ENCODE results near the gene INPP4B.
"Not testable (repeated sequence)": the region's sequence is repeated elsewhere in the genome, so short reads cannot be mapped to it uniquely, and the experiment has no call there.

INPP4B gene

DNA sequence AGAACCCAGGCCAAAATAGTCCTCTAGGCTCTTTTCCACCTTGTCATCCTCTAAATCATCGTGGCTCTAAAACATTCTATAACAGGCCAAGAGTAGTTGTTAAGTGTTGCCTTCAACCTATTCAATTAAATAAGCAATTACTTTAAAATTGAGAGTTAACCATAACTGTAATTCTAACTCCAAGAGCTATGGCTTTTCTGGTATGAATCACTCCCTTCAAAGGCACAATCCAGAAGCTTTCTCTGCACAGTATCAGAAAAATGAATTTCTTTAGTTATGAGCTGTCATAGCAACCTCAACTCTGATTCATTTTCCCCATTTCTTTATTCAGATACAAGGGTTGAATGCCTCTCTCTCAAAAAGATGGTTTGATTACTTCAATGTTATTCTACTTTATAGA is 21.7 kb downstream of the INPP4B start:
- no peak for DNase-seq (ENCODE audit: low spot score)

GRCh38 chr4:142823796-142824195 is 22.3 kb downstream of the INPP4B start:
- no peak for DNase-seq (ENCODE audit: low spot score)

DNA sequence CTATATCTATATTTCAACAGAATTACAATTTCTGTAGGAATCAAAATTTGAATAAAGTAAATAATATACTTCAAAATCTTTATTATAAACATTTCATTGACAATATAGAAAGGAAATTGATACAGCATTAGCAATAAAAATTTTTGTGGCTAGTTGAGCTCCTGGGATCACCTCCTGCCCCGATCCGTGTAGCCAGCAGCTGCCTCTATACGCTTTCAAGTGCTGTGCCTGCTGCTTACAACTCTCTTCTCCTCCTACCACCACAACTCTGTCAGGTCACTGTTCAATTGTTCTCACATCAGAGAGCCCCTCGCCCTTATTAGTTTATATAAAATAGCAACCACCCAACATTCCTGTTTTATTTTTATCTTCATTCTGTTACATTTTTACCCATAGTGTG is 27.6 kb downstream of the INPP4B start:
- no peak for DNase-seq (ENCODE audit: low spot score)

DNA sequence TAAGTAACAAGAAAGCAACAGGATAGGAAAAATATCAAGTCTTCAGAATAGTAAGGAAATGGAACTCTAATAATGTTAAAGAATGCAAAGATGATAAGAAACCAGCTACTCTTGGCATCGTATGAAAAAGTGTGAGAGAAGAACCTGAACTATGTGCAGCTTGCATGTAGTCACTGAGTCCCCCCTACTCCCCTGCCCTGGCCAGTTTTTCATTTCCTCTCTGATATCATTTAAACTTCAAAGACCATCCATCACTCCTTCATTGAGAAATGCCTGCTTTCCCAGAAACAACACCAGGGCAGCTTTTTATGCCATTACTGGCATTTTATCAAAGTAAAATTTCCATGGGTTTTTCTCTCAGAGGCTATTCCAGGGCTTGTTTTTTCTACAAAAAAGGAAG is 28.1 kb downstream of the INPP4B start:
- DNase-seq (ENCODE audit: low spot score): no peak

- no peak for DNase-seq (ENCODE audit: low spot score)
These were observed 28.7 kb downstream of the INPP4B start for GRCh38 chr4:142817442-142817841.

- no peak for DNase-seq (ENCODE audit: low spot score)
These were observed 30.3 kb downstream of the INPP4B start for GRCh38 chr4:142815834-142816233.

GRCh38 chr4:142813388-142813787 is 32.7 kb downstream of the INPP4B start:
- no peak for DNase-seq (ENCODE audit: low spot score)

- DNase-seq (ENCODE audit: low spot score): no peak
These were observed 34.0 kb downstream of the INPP4B start for GRCh38 chr4:142812091-142812490.

- DNase-seq (ENCODE audit: low spot score): no peak
These were observed 35.1 kb downstream of the INPP4B start for GRCh38 chr4:142811034-142811433.

DNA sequence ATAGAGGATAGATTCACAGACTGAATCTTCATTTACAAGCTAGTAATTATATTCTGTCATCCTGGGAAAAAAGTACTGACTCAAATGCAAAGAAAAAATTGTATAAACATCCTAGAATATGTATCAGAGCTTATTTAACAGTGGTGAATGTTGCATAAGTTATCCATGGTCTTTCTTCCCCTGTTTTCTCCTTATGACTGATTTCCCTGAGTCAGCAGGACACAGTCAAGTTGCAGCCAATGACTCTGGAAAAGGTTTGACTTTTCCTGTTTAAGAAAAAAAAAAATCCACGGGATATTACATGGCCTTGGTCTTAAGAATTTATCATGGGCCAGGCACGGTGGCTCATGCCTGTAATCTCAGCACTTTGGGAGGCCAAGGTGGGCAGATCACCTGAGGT is 36.5 kb downstream of the INPP4B start:
- no peak for DNase-seq (ENCODE audit: low spot score)

DNA sequence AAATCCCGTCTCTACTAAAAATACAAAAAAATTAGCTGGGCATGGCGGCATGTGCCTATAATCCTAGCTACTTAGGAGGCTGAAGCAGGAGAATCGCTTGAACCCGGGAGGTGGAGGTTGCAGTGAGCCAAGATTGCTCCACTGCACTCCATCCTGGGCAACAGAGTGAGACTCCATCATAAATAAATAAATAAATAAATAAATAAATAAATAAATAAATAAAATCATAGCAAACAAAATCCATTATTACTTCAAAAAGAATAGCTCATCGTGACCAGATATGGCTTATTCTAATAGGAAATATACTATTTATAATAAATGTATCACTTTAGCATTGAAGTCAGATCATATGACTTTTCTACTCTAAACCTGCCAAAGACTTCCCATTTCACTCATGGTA is 42.2 kb downstream of the INPP4B start:
- DNase-seq (ENCODE audit: low spot score): not testable (repeated sequence)

DNA sequence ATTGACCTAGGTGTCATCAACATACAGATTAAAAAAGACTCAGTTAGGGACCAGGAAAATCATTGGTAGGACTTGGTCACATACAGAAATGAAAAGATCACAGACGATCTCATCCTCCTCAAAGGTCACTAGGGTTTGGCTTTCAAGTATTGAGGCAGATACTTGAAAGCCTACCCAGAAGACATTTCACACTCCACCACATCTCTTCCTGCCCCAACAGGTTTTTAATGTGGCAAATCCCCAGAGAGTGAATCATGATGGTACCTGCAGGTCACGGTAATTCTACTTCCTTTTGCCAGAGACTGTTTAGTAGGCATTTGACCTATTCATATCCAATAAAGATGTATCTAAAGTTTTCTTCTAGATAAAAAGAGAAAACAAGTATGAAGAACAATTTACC is 44.1 kb downstream of the INPP4B start:
- no peak for DNase-seq (ENCODE audit: low spot score)

- DNase-seq (ENCODE audit: low spot score): no peak
These were observed 65.0 kb downstream of the INPP4B start for GRCh38 chr4:142781114-142781513.

- no peak for DNase-seq (ENCODE audit: low spot score)
These were observed 67.2 kb downstream of the INPP4B start for GRCh38 chr4:142778900-142779299.

GRCh38 chr4:142778430-142778829 is 67.7 kb downstream of the INPP4B start:
- DNase-seq (ENCODE audit: low spot score): no peak

- DNase-seq (ENCODE audit: low spot score): no peak
These were observed 68.9 kb downstream of the INPP4B start for GRCh38 chr4:142777045-142777743.

GRCh38 chr4:142776026-142776425 is 70.1 kb downstream of the INPP4B start:
- no peak for DNase-seq (ENCODE audit: low spot score)

- no peak for DNase-seq (ENCODE audit: low spot score)
These were observed 72.6 kb downstream of the INPP4B start for GRCh38 chr4:142773505-142773904.

GRCh38 chr4:142762280-142762679 is 83.8 kb downstream of the INPP4B start:
- no peak for DNase-seq (ENCODE audit: low spot score)

DNA sequence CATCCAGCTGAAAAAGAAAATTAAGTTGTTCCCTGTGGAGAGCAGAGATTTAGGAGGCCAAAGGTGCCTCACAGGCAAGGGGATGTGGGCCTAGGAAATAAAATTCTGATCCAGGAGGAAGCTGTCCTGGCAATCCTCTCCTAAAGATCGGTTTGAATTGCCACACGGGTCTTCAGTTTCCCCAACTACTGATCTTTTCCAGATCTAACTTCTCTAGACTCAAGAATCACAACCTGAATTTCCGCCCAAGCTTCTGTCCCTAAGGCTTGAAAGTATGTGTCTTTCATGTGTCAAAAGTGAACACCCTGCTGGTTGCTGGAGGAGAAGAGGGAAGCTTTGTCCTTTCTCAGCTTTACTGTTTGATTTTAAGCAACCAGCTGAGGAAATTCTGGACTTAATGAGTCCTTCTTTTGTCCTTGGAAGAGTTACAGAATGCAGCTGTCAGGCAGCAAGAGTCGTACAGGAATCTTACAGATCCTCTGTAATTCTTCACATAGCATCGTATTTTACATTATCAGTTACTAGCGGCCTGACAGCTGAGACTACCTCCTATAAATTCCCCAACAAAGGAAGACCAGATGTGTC is 93.8 kb downstream of the INPP4B start:
- DNase-seq (ENCODE audit: low spot score): no peak

GRCh38 chr4:142743121-142743825 is 102.8 kb downstream of the INPP4B start:
- no peak for DNase-seq (ENCODE audit: low spot score)

- no peak for DNase-seq (ENCODE audit: low spot score)
These were observed 104.1 kb downstream of the INPP4B start for GRCh38 chr4:142741995-142742394.

DNA sequence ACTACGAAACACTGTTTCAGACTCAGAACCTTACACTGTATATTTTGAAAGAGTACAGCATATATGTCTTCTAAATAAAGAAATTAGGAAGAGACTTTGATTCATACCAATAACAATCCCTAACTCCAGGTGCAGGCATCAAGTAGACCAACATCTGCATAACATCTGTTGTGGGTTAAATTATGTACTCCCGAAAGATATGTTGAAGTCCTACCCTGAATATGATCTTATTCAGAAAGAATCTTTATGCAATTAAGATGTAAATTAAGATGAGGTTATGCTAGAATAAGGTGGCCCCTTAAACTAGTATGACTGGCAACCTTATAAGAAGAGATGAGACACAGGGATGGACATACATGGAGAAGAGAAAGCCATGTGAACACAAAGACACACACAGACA is 117.9 kb downstream of the INPP4B start:
- no peak for DNase-seq (ENCODE audit: low spot score)

DNA sequence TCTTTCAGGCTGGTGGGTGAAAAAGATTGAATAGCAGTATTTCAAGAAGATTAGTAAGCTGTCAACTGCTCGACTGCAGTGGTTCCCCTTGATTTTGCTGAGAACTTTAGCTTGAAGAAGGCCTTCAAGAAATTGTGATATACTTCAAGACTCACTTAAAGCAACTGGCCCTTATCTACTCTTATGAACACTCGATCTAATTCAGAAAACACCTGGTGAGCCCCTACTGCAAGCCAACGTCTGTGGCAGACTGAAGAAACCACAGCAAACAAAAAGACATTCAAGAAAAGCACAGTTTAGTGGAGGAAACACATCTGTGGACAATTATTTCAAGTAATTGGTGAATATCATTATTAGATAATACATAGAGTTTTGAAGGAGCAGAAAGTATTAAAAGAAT is 119.0 kb downstream of the INPP4B start:
- DNase-seq (ENCODE audit: low spot score): no peak
